ENCODE data around the gene EXOC3.
A peak's percentile ranks its signal among the peaks of the same experiment; 100 is the strongest.
"Not testable (repeated sequence)": the region's sequence is repeated elsewhere in the genome, so short reads cannot be mapped to it uniquely, and the experiment has no call there.

Gene EXOC3

GRCh38 chr5:474840-475661 lies 32.1 kb downstream of the EXOC3 start:
- peak in 2 of 5 experiments; percentile 9 to 29 for DNase-seq

DNA sequence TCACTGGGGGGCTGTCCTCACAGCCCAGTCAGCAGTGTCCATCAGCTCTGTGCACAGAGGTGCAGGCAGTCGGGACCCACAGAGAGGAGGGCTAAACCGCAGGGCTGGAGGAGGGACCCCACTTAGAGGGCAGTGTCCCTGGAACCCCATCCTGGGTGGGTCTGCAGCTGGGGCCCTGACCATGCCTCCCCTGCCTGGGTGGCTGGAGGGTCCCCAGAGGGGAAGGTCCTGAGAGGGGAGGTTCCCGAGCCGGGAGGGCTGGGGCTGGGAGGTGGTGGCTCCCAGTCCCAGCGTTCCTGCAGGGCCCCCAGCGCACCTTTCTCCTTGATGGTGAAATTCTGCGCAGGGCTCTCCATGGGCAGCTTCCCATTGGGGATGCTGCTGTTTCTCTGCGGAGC lies 32.7 kb downstream of the EXOC3 start:
- DNase-seq: no peak

GRCh38 chr5:476102-476813 lies 33.3 kb downstream of the EXOC3 start:
- DNase-seq: no peak

DNA sequence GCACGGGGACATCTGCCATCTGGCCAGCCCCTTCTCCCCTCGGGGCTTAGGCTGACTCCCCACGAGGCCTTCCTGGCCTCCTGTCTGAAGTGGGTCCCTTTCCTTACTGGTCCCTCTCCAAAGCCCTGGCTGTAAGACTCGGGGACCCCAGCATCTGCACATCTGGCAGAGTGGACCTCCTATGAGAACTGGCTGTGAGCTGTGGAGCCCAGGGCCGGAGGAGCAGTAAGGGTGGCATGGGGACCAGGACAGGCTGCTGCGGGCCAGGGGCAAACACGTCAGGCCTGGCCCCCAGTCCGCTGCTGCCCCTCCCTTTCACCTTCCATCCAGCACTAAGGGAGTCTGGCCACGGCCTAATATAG lies 33.8 kb downstream of the EXOC3 start:
- no peak for DNase-seq

GRCh38 chr5:477247-477646 lies 34.3 kb downstream of the EXOC3 start:
- DNase-seq: no peak

DNA sequence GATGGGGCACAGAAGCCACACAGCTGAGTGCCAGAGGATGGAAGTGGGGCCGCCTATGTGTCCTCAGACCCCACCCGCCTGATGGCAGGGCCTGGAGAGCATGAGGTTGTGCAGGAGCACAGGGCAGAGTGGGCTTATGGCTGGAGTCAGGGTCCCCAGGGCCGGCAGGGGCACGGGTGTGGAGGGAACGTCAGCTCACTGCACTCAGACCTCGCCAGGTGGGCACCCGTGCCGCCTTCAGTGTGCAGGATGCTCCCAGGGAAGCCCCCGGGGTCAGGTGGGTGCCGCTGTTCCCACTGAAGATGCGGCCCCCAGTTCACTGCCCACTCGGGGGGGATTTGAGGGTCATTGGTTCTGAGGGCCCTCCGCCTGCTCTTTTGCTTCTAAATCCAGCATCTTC lies 34.9 kb downstream of the EXOC3 start:
- DNase-seq: no peak

DNA sequence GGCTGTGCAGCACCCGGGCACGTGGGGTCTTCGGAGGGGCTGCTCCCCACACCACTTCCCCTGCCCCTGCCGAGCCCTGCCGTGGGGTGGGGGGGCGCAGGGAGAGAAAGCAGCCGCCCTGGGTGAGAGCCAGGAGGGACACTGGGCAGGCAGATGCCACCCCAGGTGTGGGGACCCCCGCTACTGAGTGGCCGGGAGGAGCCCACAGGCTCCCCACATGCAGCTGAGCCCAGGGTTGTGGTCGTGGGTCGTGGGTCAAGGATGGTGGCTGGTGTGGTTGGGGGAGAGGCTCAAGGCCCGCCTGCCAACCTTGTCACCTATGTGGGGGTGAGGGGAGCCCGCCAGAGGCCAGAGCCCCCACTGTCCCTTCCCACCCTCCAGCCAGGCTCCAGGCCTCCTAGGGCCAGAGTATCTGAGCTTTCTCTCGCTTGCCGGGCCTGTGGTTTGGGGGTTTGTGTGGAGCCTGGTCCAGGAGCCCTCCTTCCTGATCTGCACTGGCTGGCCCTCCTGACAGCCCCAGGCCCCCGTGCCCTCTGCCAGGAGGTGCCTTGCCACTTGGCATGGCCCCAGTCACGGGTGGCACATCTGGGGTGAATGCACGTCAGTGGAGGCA lies 35.5 kb downstream of the EXOC3 start:
- no peak for DNase-seq

DNA sequence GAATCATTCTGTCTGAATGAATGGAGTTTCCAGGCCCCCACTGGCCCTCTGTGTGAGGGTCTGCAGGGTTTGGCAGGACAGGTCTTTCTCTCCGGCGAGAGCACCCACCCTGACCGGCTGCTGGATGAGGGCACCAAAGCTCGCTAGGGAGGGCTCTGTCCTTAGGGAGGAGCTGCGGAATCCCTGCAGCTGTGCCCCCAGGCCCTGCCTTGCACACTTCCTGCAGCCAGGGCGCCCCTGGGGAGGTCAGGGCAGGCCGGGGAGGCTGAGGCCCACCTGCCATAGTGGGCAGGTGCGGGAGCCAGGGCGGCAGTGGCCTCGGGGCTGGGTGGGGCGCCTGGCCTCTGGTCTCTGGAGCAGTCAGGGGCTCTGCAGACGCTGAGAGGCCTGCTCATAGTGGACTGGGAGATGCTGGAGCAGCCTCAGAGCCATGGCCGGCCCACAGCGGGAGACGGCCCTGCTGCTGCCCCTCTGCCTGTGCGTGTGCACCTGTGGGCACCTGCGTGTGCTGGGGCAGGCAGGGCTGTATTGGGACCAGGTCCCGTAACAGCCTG lies 36.1 kb downstream of the EXOC3 start:
- DNase-seq: no peak

DNA sequence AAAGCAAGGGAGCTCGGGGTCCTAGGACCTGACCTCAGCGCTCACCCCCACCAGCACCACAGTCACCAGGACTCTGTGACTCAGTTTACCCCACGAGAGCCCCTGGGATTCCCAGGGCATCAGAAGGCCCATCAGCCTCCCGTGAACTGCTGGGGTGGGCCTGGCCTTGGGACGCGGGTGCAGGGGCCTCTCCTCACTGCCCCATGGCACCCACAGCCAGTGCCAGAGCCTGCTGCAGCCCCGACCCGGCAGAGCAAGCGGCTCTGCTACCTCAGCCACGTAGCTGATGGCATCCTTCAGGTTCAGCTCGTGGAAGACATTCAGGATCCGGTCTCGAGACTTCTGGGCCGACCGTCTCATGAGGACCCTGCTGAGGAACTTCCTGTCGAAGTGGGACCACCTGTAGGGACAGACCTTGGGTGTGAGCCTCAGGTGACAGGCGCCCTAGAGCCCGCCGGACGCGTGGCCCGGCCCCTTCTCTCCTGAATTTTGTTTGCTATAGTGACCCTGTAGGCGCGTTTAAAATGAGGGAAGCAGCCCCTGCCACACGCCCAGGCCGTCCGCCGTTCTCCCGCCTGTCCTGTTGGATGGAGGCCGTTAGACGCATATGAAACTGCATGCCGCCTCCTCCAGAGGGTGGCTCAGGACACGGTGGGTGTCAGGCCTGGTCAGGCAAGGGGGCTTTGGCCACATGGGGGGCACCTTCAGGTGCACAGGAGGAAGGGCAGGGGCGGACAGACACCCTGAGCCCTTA lies 36.8 kb downstream of the EXOC3 start:
- no peak for DNase-seq

DNA sequence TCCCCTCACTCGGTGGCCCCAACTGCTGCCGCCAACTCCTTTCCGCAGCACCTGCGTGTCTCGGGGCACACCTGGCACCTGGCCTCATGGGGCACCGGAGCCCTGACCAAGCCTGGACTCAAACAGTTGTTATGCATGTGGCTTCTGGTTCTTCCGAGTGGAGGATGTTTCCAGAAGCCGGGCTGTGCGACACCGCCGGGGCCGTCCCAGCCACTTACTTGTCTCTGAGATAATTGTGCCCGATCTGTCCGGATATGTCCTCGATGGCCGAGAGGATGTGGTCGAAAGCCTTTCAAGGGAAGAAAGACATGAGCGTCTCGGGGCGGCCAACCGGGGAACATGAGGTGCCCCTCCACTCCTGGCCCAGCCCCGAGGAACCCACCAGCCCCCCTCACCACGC lies 38.4 kb downstream of the EXOC3 start:
- no peak for DNase-seq

DNA sequence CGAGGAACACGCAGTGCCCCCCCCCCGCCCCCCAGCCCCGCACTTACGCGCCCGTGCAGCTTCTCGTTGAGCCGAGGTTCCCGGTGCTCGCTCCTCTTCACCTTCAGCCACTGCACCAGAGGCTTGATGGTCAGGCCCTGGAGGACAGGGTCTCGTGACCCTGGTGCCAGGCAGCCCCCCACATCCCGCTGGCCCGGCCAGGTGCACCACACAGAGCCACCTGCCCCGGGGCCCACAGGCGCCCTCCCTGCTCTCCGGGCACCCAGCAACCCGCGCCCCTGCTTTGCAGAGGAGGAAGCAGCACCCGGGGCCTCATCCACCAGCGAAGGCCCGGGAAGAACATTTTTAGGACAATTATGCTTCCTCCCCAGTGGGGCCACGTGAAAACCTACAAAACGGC lies 39.0 kb downstream of the EXOC3 start:
- no peak for DNase-seq

GRCh38 chr5:482506-482905 lies 39.5 kb downstream of the EXOC3 start:
- DNase-seq: no peak

- DNase-seq: no peak
These were observed 40.0 kb downstream of the EXOC3 start for GRCh38 chr5:483011-483410.

- DNase-seq: no peak
These were observed 40.6 kb downstream of the EXOC3 start for GRCh38 chr5:483434-484140.

- DNase-seq: no peak
These were observed 41.6 kb downstream of the EXOC3 start for GRCh38 chr5:484556-484955.

- no peak for DNase-seq
These were observed 42.4 kb downstream of the EXOC3 start for GRCh38 chr5:485113-485945.

DNA sequence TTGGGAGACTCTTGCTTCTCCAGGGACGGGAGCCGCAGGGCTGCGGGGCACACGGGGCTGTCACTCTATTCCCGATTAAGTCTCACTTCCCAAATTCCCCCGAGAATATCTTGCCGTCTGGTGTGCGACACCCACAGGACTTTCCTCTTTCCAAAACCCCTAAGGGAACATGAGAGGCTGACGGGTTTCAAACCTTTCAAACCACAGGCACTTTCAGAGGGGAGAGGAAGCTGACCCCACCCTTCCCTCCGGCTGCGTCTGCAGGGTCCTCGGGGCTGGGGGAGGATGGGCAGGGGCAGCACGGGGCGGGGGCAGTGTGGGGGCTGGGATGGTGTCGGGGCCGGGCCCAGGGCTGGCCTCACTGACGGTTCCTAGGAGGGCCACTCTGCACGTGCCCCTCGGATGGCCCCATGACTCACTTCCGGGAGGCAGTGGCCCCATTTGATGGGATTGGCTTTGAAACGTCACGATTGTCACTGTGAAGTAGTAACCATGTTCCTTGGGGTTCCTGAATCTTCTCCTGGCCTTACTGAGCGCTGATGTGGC lies 43.0 kb downstream of the EXOC3 start:
- DNase-seq: peak in 1 of 5 experiments; percentile 13

DNA sequence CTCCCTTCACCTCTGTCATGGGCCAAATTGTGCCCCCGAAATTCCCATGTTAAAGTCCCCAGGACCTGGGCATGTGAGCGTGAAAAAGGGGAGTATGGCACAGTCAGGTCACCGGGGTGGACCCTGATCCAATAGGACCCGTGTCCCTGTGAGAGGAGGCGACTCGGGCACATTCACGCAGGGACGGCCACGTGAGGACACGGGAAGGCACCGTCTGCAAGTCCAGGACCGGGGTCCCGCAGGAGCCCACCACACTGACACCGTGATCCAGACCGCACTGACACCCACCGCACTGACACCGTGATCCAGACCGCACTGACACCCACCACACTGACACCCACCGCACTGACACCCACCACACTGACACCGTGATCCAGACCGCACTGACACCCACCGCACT lies 43.6 kb downstream of the EXOC3 start:
- not testable (repeated sequence) for DNase-seq

- no peak for DNase-seq
These were observed 45.3 kb downstream of the EXOC3 start for GRCh38 chr5:488241-488640.

DNA sequence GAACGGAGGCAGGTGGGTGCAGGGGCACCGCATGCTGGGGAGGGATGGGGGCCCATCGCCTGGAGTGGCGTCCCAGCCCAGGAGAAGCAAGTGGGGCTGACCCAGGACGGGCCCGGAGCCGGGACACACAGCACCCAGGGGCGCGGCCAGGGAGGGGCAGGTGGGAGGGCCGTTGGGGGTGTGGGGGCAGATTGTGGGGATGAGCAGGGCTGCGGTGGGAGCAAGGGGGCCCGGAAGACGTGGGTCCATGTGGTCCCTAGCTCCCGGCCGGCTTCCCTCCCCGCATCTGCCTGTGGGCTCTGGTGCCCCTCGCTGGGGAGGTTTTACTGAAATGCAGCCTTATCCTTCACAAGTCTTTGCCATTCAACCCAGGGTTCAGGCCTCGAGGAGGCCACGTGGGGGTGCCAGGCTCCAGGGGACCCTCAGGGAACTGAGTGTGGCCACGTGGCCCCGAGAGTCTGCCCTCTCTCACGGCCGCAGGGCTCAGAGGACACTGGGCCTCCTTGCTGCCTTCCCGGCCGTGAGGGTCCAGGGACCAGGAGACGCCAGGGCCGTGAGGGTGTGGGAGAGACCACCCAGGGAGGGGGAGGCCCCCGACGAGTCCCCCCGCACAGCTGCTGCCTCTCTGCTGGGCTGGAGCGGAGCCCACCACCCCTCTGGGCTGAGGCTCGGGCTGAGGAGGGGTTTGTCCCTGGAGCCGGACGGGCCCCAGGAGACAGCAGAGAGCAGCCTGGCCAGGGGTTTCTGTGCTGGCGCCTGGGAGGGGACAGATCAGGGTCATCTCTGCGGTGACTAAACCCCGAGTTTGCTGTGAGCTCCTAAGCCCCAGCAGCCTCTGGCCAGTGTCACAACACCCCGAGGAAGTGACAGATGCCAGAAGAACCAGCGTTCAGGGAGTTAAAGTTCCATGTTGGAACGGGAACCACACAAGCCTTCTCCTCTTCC lies 46.0 kb downstream of the EXOC3 start:
- no peak for DNase-seq
